Measurements from ENCODE around the gene CACNG4. TPM values are rescaled to one million over a fixed set of nuclear protein-coding genes. Genes with fewer than 3 reads are reported as not detected.

CACNG4 gene
- total RNA-seq (2022; extraction: Qiagen RNA extraction; ENCODE audit: low read depth): 8.3 to 12.0 TPM (median 10.1 TPM) in 5 replicates

GRCh38 chr17:66963909-66964771 lies at the start of gene CACNG4:
Gene CACNG4, plus strand, starts transcription at chr17:66964707. Its CDS starts 205 bp downstream, at chr17:66964912.

GRCh38 chr17:67044016-67044772 lies 79.7 kb downstream of the CACNG4 start, which contains the start of gene CACNG1:
Gene CACNG1, plus strand, starts transcription at chr17:67044554. Its CDS starts 107 bp downstream, at chr17:67044661.

Other genes with a start within 250 kb of the CACNG4 start
- gene CACNG5, start 129.6 kb upstream of the CACNG4 start, total RNA-seq (2022; extraction: Qiagen RNA extraction; ENCODE audit: low read depth): 0.03 TPM in 1 of 5 replicates, not detected in the others
- gene CACNG1, start 79.8 kb downstream of the CACNG4 start, total RNA-seq (2022; extraction: Qiagen RNA extraction; ENCODE audit: low read depth): 0.13 to 0.20 TPM (median 0.14 TPM) in 3 of 5 replicates, not detected in the others

Data from A549 treated with CpdA at 1 μM for 4 hours (cell line).